ENCODE data around the gene TCERG1.

TCERG1 gene

GRCh38 chr5:146401021-146401420 is 46.1 kb upstream of the TCERG1 start:
- H3K9ac ChIP-seq = no peak overlapping the region
- H3K4me1 ChIP-seq (ENCODE audit: low read depth, poor library complexity, severe bottlenecking) = peaks cover 6% of the 10 kb centered on the region
- H3K36me3 ChIP-seq (ENCODE audit: insufficient read depth) = no peaks in the 10 kb centered on the region
- no peak overlapping the region for H2AFZ ChIP-seq (ENCODE audit: low read depth)
- H3K27me3 ChIP-seq (ENCODE audit: insufficient read depth, low read depth) = no peaks in the 10 kb centered on the region
- no peak overlapping the region for H3K4me3 ChIP-seq (IDR thresholded peaks at IDR 0.05; ENCODE audit: insufficient read depth, low read depth, low read length)
- no peaks in the 10 kb centered on the region for H3K79me2 ChIP-seq (ENCODE audit: insufficient read depth, low read depth)
- H4K20me1 ChIP-seq (ENCODE audit: insufficient read depth) = no peaks in the 10 kb centered on the region
- no peak overlapping the region for H3K4me2 ChIP-seq
- no peak for TF ChIP-seq CTCF (conservative IDR thresholded peaks at IDR 0.05; ENCODE audit: low read depth, low read length)
- H3K27ac ChIP-seq = no peak overlapping the region

- H3K27ac ChIP-seq = no peak overlapping the region
- TF ChIP-seq CTCF (conservative IDR thresholded peaks at IDR 0.05; ENCODE audit: low read depth, low read length) = no peak
- H3K4me2 ChIP-seq = no peak overlapping the region
- no peaks in the 10 kb centered on the region for H3K27me3 ChIP-seq (ENCODE audit: insufficient read depth, low read depth)
- no peak overlapping the region for H3K4me3 ChIP-seq (IDR thresholded peaks at IDR 0.05; ENCODE audit: insufficient read depth, low read depth, low read length)
- H2AFZ ChIP-seq (ENCODE audit: low read depth) = no peak overlapping the region
- peaks cover 6% of the 10 kb centered on the region for H3K4me1 ChIP-seq (ENCODE audit: low read depth, poor library complexity, severe bottlenecking)
- H3K9ac ChIP-seq = no peak overlapping the region
- no peaks in the 10 kb centered on the region for H3K36me3 ChIP-seq (ENCODE audit: insufficient read depth)
- no peaks in the 10 kb centered on the region for H4K20me1 ChIP-seq (ENCODE audit: insufficient read depth)
- no peaks in the 10 kb centered on the region for H3K79me2 ChIP-seq (ENCODE audit: insufficient read depth, low read depth)
Measured at GRCh38 chr5:146402949-146403348, 44.2 kb upstream of the TCERG1 start.

- Histone ChIP-seq H2AFZ (ENCODE audit: low read depth) (no peak overlapping the region), H3K36me3 (ENCODE audit: insufficient read depth) (no peaks in the 10 kb centered on the region; the same call in 1 of the 2 replicates), H3K9ac (no peak overlapping the region), H3K4me2 (no peak overlapping the region), H4K20me1 (ENCODE audit: insufficient read depth) (no peaks in the 10 kb centered on the region), H3K79me2 (ENCODE audit: insufficient read depth, low read depth) (no peaks in the 10 kb centered on the region), H3K27me3 (ENCODE audit: insufficient read depth, low read depth) (no peaks in the 10 kb centered on the region), H3K27ac (no peak overlapping the region), H3K4me3 (IDR thresholded peaks at IDR 0.05; ENCODE audit: insufficient read depth, low read depth, low read length) (no peak overlapping the region), H3K4me1 (ENCODE audit: low read depth, poor library complexity, severe bottlenecking) (no peaks in the 10 kb centered on the region)
- no peak for TF ChIP-seq CTCF (conservative IDR thresholded peaks at IDR 0.05; ENCODE audit: low read depth, low read length)
Measured at GRCh38 chr5:146409054-146409671, 38.0 kb upstream of the TCERG1 start.

GRCh38 chr5:146410272-146410671 is 36.9 kb upstream of the TCERG1 start:
- no peak overlapping the region for H3K4me2 ChIP-seq
- no peak overlapping the region for H3K9ac ChIP-seq
- H3K36me3 ChIP-seq (ENCODE audit: insufficient read depth) = no peaks in the 10 kb centered on the region; the same call in 1 of the 2 replicates
- no peak overlapping the region for H2AFZ ChIP-seq (ENCODE audit: low read depth)
- TF ChIP-seq CTCF (conservative IDR thresholded peaks at IDR 0.05; ENCODE audit: low read depth, low read length) = no peak
- no peaks in the 10 kb centered on the region for H4K20me1 ChIP-seq (ENCODE audit: insufficient read depth)
- no peaks in the 10 kb centered on the region for H3K27me3 ChIP-seq (ENCODE audit: insufficient read depth, low read depth)
- H3K27ac ChIP-seq = no peak overlapping the region
- no peaks in the 10 kb centered on the region for H3K79me2 ChIP-seq (ENCODE audit: insufficient read depth, low read depth)
- no peaks in the 10 kb centered on the region for H3K4me1 ChIP-seq (ENCODE audit: low read depth, poor library complexity, severe bottlenecking)
- no peak overlapping the region for H3K4me3 ChIP-seq (IDR thresholded peaks at IDR 0.05; ENCODE audit: insufficient read depth, low read depth, low read length)
